Hematopoietic multipotent progenitor cell treated with erythropoietin and hydrocortisone succinate and interleukin-3 and kit ligand, for 8 days (in vitro differentiated cells): ENCODE measurements around the gene NSMCE4A.
A peak's percentile ranks its signal among the peaks of the same experiment; 100 is the strongest.
"Not testable (repeated sequence)": the region's sequence is repeated elsewhere in the genome, so short reads cannot be mapped to it uniquely, and the experiment has no call there.

Source experiments
- DNase-seq: peaks from one replicate; pipeline ENCODE4 v3.0.0-alpha.2; 2015

Gene NSMCE4A

GRCh38 chr10:121974535-121975294, at the start of gene NSMCE4A:
TSS of gene NSMCE4A (minus strand) at chr10:121975217. CDS start at chr10:121975165, 52 bp downstream.
- peak; percentile 74 for DNase-seq

GRCh38 chr10:122023257-122023656, 48.2 kb upstream of the NSMCE4A start:
- not testable (repeated sequence) for DNase-seq

- DNase-seq, result no peak
Observed at GRCh38 chr10:122022276-122022675, 47.3 kb upstream of the NSMCE4A start.

- DNase-seq, result no peak
Observed at GRCh38 chr10:122021828-122022227, 46.8 kb upstream of the NSMCE4A start.

- no peak for DNase-seq
Observed at GRCh38 chr10:122021379-122021778, 46.4 kb upstream of the NSMCE4A start.

- DNase-seq, result no peak
Observed at GRCh38 chr10:122020226-122020625, 45.2 kb upstream of the NSMCE4A start.

- DNase-seq, result no peak
Observed at GRCh38 chr10:122019414-122019975, 44.5 kb upstream of the NSMCE4A start.

- no peak for DNase-seq
Observed at GRCh38 chr10:122018951-122019413, 44.0 kb upstream of the NSMCE4A start.

GRCh38 chr10:122018491-122018890, 43.5 kb upstream of the NSMCE4A start:
- DNase-seq, result no peak

GRCh38 chr10:122017926-122018325, 42.9 kb upstream of the NSMCE4A start:
- not testable (repeated sequence) for DNase-seq

GRCh38 chr10:122014652-122015248, 39.7 kb upstream of the NSMCE4A start:
- DNase-seq, result no peak

- no peak for DNase-seq
Observed at GRCh38 chr10:122013311-122013780, 38.3 kb upstream of the NSMCE4A start.

- DNase-seq, result no peak
Observed at GRCh38 chr10:122012731-122013130, 37.7 kb upstream of the NSMCE4A start.

GRCh38 chr10:122010405-122011050, 35.5 kb upstream of the NSMCE4A start:
- no peak for DNase-seq

GRCh38 chr10:122007415-122007814, 32.4 kb upstream of the NSMCE4A start:
- DNase-seq, result no peak

- DNase-seq, result no peak
Observed at GRCh38 chr10:122001698-122002097, 26.7 kb upstream of the NSMCE4A start.

- no peak for DNase-seq
Observed at GRCh38 chr10:121999301-121999700, 24.3 kb upstream of the NSMCE4A start.

- DNase-seq, result no peak
Observed at GRCh38 chr10:121998462-121998861, 23.4 kb upstream of the NSMCE4A start.

- DNase-seq, result no peak
Observed at GRCh38 chr10:121994429-121994941, 19.5 kb upstream of the NSMCE4A start.

- not testable (repeated sequence) for DNase-seq
Observed at GRCh38 chr10:121991727-121992126, 16.7 kb upstream of the NSMCE4A start.

- no peak for DNase-seq
Observed at GRCh38 chr10:121990015-121990677, 15.1 kb upstream of the NSMCE4A start.
